IPS-18c (cell line): ENCODE data around the gene ASMTL.
"Not testable (repeated sequence)": the region's sequence is repeated elsewhere in the genome, so short reads cannot be mapped to it uniquely, and the experiment has no call there.

Experiments used
- H3K4me3 ChIP-seq: 2 replicates; pipeline ENCODE4 v1.7.0; 2013; ENCODE audit warnings: low read depth, mild to moderate bottlenecking, low read length, moderate library complexity; ENCODE audit not compliant: insufficient read depth
- H3K9me3 ChIP-seq: one replicate; pipeline ENCODE4 v1.6.1; 2013; ENCODE audit warnings: mild to moderate bottlenecking, low read length, moderate library complexity; ENCODE audit not compliant: control insufficient read depth, insufficient read depth

Gene ASMTL

GRCh38 chrX:1389181-1389992, 63.3 kb downstream of the ASMTL start:
- no peak overlapping the region for H3K4me3 ChIP-seq
- no peaks in the 10 kb centered on the region for H3K9me3 ChIP-seq

DNA sequence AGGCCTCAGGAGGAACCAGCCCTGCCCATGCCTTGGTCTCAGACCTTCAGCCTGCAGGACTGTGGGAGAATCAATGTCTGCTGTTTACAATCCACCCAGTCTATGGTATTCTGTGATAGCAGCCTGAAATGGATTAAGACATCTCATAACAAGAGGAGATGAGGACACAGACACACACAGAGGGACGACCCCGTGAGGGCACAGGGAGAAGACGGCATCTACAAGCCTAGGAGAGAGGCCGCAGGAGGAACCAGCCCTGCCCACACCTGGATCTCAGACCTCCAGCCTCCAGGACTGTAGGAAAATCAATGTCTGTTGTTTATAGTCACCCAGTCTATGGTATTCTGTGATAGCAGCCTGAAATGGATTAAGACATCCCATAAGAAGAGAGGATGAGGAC, 64.1 kb downstream of the ASMTL start:
- Histone ChIP-seq H3K4me3 (no peak overlapping the region), H3K9me3 (no peaks in the 10 kb centered on the region)

DNA sequence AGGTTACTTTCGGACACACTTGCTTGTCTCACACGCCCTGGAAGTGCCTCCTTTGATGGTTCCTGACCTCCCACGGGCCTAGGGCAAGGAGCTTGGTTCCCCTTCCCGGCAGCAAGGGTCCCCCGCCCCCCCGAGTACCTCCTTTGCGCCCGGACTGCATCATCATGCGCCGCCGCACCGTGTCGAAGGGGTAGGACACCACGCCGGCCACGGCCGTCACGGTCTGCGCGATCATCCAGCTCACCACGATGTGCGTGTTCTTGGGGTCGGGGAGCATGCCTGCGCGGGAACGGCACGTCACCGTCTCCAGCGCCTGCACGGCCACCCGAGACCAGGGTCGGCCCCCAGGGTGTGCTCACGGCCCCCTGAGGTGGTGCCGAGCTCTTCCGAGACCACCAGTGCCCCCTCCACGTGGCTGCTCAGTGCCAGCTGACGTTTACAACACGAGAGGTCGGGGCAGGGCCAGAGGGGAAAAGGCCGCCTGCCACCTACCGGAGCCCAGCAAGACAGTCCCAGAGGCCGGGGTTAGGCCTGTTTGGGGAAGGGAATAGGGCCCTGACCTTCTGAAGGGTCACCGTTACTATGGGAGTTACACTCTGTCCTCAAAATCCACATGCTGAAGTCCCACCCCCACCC, 65.5 kb downstream of the ASMTL start:
- Histone ChIP-seq H3K4me3 (no peak overlapping the region), H3K9me3 (no peaks in the 10 kb centered on the region)

- Histone ChIP-seq H3K4me3 (no peak overlapping the region), H3K9me3 (no peaks in the 10 kb centered on the region)
Measured at GRCh38 chrX:1386338-1387127, 66.2 kb downstream of the ASMTL start.

- H3K9me3 ChIP-seq = no peaks in the 10 kb centered on the region
- no peak overlapping the region for H3K4me3 ChIP-seq
Measured at GRCh38 chrX:1385253-1386223, 67.2 kb downstream of the ASMTL start.

DNA sequence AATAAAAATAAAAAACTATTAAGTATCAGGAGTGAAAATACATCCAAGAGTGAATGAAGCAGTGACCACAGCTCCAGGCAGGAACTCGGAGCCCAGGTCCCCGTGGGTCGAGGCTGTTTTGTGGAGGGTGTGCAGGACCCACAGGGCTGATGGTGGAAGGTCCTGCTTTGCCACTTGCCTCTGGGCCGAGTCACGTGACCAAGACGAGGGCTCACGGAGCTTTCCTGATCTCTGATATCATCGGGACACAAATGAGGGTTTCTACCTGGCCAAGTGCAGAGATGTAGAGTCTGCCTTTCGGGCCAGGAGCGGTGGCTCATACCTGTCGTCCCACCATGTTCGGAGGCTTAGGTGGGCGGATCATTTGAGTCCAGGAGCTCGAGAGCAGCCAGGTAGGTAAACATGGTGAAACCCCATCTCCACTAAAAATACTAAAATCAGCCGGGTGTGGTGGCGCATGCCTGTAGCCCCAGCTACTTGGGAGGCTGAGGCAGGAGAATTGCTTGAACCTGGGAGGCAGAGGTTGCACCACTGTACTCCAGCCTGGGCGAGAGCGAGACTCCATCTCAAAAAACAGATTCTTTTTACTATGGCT, 68.0 kb downstream of the ASMTL start:
- no peak overlapping the region for H3K4me3 ChIP-seq
- no peaks in the 10 kb centered on the region for H3K9me3 ChIP-seq

DNA sequence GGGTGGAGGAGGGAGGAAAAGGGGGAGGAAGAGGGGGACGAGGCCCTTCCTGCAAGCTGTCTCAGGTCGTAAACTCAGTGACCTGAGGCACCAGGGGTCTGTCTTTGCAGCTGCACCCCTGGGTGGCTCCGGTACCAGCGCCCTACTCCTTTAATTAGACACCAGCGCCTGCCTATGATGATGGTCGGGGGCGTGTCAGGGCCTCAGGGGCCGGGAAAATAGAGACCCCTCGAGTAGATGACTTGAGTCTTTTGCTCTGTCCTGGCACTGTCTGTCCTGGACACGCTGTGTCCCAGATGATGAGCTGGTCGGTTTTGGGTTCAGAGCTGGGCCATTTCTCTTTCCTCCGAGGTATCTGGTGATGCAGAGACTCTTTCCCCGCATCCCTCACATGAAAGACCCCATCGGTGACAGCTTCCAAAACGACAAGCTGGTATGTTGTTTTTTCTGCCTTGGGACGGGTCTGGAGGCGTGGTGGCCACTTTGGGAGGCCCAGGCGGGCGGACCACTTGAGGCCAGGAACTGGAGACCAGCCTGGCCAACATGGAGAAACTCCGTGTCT, 72.0 kb downstream of the ASMTL start:
- Histone ChIP-seq H3K9me3 (no peaks in the 10 kb centered on the region), H3K4me3 (no peak overlapping the region)

DNA sequence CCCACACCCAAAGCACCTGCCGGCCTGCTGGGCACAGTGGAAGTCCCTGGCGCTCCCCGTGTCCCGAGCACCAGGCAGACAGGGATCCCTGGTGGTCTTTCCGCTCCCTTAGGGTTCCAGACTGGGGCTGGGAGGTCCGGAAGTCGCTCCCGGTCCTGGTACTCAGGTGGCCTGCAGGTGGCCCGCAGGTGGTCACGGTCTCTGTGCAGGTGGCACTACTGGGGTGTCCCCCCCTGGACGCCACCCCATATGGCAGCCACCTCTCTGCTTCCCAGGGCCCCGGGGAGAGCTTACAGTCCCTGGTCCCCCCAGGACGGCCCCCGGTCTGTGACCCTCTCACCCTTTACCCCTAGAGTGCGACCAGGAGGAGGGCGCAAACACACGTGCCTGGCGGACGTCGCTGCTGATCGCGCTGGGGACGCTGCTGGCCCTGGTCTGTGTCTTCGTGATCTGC, 74.4 kb downstream of the ASMTL start:
- Histone ChIP-seq H3K9me3 (no peaks in the 10 kb centered on the region), H3K4me3 (no peak overlapping the region)

- Histone ChIP-seq H3K4me3 (no peak overlapping the region), H3K9me3 (no peaks in the 10 kb centered on the region)
Measured at GRCh38 chrX:1368385-1368698, 84.4 kb downstream of the ASMTL start.

GRCh38 chrX:1366363-1366762, 86.3 kb downstream of the ASMTL start:
- not testable (repeated sequence) for H3K9me3 ChIP-seq, H3K4me3 ChIP-seq

GRCh38 chrX:1361910-1362309, 90.8 kb downstream of the ASMTL start:
- Histone ChIP-seq H3K9me3 (no peaks in the 10 kb centered on the region), H3K4me3 (no peak overlapping the region)

GRCh38 chrX:1361275-1361674, 91.4 kb downstream of the ASMTL start:
- no peaks in the 10 kb centered on the region for H3K9me3 ChIP-seq
- H3K4me3 ChIP-seq = no peak overlapping the region

DNA sequence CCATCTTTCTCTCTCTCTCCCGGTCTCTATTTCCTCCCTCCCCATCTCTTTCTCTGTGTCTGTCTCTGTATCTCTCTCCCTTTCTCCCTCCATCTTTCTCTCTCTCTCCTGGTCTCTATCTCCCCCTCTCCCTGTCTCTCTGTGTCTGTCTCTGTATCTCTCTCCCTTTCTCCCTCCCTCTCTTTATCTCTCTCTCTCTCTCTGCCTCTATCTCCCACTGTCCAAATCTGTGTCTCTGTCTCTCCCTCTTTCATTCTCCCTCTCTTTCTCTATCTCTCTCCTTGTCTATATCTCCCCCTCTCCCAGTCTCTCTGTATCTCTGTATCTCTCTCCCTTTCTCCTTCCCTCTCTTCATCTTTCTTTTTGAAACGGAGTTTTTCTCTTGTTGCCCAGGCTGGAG, 92.5 kb downstream of the ASMTL start:
- no peaks in the 10 kb centered on the region for H3K9me3 ChIP-seq
- no peak overlapping the region for H3K4me3 ChIP-seq

- no peak overlapping the region for H3K4me3 ChIP-seq
- H3K9me3 ChIP-seq = no peaks in the 10 kb centered on the region
Measured at GRCh38 chrX:1359477-1359873, 93.2 kb downstream of the ASMTL start.

- H3K9me3 ChIP-seq = no peaks in the 10 kb centered on the region
- no peak overlapping the region for H3K4me3 ChIP-seq
Measured at GRCh38 chrX:1358793-1359476, 93.8 kb downstream of the ASMTL start.

DNA sequence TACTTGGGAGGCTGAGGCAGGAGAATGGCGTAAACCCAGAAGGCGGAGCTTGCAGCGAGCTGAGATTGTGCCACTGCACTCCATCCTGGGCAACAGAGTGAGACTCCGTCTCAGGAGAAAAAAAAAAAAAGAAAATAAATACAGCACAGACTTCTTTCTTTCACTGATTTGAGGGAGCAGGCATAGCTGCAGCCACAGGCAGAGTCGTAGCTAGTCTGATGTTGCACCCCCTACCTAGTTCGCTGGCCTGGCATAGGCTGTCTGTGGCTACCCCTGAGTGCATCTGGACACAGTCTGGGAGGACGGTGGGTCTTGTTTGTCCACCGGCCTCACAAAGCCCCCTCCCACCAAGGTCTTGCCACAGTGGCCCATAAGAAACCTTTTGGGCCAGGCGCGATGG, 94.7 kb downstream of the ASMTL start:
- no peaks in the 10 kb centered on the region for H3K9me3 ChIP-seq

More for the DNA sequence above, 94.7 kb downstream of the ASMTL start:
- H3K4me3 ChIP-seq = no peak overlapping the region
